NCI-H2081 (cell line): Measurements from ENCODE around the gene INHBB.

Experiments used
- DNase-seq, 2 experiments: peaks; one replicate each; lab custom pipeline; 2025; lab: John Stamatoyannopoulos, UW

INHBB gene

DNA sequence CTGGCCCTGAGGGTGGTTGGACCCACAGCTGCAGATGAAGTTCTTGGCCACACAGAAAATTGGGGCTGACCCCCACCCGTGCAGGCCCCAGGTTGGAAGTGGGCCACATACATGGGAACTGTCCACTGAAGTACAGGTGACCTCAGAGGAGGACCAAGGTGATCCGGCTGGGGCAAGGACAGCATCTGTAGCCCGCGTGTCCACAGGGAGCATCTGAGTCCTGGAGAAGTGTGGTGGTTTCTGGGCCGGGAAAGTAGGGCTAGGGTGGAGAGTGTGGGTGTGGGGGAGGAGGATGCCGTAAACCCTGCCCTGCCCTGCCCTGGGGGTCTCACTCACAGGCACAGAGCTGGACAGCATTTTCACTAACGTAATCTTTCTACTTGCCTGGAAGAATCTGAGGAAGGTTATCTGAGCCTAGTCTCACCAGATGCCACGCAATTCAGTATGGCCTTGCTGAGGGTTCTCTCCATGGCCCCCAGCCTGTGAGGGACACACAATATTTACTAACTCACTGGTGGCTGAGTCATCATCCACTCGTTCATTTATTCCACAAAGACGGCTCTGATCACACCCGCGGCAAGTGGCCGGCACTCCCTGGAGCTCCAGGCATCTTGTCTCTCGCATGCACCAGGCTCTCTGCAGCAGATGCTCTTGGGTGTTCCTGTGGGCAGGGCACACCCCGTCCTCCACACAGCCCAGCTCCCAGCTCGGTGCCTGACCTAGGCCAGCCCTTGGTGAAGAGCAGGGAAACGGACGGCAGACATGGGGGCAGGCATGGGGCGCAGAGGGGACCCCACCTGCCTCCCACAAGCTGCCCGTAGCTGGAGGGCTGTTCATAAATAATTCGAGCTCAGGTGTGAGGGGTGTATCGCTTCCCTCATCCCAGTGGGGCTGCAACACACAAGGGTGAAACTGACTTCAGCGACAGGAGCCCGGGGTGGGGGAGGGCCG, 51.2 kb downstream of the INHBB start:
- no peak for DNase-seq

DNA sequence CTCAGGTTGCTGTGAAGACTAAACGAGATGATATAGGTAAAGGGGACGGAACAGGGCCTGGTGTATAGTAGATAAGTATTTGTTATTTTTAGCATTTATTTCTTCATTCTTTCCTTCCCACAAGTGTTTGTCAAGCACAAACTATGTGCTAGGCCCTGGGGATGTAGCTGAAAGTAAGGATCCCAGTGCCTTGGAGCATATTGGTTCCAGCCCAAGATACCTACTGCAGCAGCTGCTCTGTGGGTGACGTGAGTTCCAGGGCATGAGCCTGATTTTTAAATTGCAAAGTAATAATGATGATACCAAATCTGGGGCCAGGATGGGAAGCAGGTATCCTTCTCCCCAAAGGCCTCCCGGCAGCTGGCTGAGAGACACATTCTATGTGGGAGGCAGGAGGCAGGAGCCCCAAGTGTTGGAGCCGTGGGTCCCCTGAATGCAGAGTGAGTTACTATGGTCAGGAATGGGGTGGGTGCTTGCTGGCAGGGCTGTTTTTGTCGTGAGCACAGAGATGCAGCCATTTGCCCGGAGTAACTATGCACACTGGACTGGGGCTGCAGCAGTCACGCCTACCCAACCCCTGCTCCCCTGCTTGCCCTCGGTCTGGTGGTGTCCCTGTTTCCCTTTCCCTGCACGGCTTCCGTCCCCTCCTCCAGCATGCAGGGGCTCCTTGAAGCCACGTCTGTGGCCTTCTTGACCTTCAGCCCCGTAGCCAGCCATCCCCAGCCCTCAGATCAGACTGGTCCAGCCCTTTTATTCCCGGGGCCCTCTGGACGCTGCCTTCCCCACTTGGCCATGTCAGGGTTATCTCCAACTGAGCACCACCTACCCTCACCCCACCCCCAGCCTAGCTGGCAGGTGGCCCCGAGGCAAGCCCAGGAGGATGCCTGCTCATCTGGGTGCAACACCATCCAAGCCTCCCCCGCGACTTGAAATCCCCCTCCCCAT, 52.4 kb downstream of the INHBB start:
- DNase-seq, result no peak

DNA sequence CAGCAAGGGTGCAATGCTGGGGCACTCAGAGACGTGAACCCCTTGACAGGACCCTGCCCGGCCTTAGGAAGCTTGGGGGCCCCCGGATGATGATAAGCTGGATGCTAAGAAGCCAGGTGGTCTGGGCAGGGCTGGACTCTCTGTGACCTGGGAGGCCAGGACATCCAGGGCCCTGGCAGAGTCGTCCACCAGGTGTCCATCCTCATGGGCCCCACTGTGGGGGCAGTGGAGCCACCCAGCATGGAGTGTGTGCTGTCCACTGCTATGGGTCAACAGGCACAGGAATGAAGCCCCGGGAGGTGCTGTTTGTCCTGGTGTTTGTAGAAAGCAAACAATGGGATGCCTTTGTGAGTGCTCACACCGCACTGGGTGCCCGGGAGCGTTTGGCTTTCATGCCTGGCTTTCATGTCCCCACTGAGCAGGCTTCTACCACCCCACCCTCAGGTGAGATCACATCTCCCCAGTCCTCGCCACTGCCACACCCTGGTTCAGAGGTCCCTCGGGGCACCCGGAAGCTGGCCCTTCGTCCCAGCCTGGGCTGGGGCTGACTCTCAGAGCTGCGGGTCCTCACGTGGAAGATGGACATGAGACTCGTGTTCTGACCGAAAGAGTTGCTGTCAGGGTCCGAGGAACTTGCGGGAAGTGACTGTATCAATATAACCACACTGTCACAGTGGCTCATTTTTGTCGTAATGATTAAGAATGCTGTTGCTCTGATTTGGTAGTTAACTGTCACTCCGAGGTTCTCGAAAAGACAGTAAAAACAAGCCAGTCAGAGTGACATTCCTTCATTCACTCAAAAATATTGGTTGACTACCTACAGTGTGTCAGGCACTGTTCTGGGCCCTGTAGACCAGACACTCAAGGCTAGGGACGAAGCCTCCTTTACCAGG, 53.3 kb downstream of the INHBB start:
- DNase-seq, result no peak

DNA sequence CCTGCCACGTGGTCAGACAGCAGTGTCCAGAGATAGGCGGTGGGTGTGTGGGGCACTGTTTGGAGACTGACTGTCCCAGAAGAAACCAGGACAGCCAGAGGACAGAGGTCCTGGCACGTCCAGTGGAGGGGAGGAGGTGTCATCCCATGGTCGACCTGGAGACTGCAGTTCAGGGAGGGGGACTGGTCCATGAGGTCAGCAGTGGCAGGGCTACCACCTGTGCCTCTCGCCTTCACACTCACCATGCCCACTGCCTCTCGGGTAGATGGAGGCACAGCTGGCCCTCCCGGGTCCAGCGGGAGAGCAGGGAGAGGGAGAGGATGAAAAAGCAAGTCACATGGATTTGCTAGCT, 53.9 kb downstream of the INHBB start:
- DNase-seq, result no peak

DNA sequence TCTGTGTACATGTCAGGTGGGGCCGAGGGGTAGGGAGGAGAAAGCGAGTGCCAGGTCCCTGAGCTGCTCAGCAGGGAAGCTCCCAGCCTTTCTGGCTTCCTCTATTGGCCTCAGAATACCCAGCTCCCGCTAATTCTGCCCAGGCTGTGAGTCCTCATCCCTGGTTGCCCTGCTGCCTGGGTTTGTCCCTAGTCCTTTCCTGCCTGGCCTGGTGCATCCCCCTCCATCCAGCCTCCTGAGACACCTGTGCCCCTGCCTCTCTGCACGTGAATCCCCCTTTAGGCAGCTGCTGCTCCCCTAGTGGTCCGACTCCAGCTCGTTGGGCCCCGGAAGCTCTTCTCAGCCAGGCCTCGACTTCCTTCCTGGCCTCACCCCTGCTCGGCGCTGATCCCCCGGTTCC, 54.6 kb downstream of the INHBB start:
- DNase-seq, result no peak
